ENCODE data around the gene PDGFC.

- TF ChIP-seq CTCF (IDR thresholded peaks at IDR 0.05) (no peak), POLR2A (IDR thresholded peaks at IDR 0.05) (no peak)
Observed at GRCh38 chr4:156749426-156750403, 221.9 kb downstream of the PDGFC start.
